ENCODE measurements around the gene BIK. TPM values are rescaled to one million over a fixed set of nuclear protein-coding genes. Genes with fewer than 3 reads are reported as not detected.

Gene BIK
- total RNA-seq, 1 experiment from 2014 or later, result 3.2 TPM

- TF ChIP-seq, protein P1, sequence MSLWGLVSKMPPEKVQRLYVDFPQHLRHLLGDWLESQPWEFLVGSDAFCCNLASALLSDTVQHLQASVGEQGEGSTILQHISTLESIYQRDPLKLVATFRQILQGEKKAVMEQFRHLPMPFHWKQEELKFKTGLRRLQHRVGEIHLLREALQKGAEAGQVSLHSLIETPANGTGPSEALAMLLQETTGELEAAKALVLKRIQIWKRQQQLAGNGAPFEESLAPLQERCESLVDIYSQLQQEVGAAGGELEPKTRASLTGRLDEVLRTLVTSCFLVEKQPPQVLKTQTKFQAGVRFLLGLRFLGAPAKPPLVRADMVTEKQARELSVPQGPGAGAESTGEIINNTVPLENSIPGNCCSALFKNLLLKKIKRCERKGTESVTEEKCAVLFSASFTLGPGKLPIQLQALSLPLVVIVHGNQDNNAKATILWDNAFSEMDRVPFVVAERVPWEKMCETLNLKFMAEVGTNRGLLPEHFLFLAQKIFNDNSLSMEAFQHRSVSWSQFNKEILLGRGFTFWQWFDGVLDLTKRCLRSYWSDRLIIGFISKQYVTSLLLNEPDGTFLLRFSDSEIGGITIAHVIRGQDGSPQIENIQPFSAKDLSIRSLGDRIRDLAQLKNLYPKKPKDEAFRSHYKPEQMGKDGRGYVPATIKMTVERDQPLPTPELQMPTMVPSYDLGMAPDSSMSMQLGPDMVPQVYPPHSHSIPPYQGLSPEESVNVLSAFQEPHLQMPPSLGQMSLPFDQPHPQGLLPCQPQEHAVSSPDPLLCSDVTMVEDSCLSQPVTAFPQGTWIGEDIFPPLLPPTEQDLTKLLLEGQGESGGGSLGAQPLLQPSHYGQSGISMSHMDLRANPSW (CRISPR knock-in tag; conservative IDR thresholded peaks at IDR 0.05; ENCODE audit: low read depth), result no peak
- no peak for TF ChIP-seq ZNF219 (CRISPR knock-in tag; IDR thresholded peaks at IDR 0.05; ENCODE audit: borderline replicate concordance)
- TF ChIP-seq FOXJ3 (CRISPR knock-in tag; IDR thresholded peaks at IDR 0.05; ENCODE audit: borderline replicate concordance), result no peak
- no peak for TF ChIP-seq OVOL2 (CRISPR knock-in tag; IDR thresholded peaks at IDR 0.05; ENCODE audit: borderline replicate concordance)
- TF ChIP-seq, protein P2, sequence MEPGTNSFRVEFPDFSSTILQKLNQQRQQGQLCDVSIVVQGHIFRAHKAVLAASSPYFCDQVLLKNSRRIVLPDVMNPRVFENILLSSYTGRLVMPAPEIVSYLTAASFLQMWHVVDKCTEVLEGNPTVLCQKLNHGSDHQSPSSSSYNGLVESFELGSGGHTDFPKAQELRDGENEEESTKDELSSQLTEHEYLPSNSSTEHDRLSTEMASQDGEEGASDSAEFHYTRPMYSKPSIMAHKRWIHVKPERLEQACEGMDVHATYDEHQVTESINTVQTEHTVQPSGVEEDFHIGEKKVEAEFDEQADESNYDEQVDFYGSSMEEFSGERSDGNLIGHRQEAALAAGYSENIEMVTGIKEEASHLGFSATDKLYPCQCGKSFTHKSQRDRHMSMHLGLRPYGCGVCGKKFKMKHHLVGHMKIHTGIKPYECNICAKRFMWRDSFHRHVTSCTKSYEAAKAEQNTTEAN (CRISPR knock-in tag; IDR thresholded peaks at IDR 0.05), result no peak
- no peak for TF ChIP-seq IRF2 (CRISPR knock-in tag; IDR thresholded peaks at IDR 0.05; ENCODE audit: borderline replicate concordance, low read depth)
- no peak for TF ChIP-seq GABPB1 (CRISPR knock-in tag; IDR thresholded peaks at IDR 0.05)
These were observed 14.1 kb upstream of the BIK start (continued) for GRCh38 chr22:43096420-43096819.

DNA sequence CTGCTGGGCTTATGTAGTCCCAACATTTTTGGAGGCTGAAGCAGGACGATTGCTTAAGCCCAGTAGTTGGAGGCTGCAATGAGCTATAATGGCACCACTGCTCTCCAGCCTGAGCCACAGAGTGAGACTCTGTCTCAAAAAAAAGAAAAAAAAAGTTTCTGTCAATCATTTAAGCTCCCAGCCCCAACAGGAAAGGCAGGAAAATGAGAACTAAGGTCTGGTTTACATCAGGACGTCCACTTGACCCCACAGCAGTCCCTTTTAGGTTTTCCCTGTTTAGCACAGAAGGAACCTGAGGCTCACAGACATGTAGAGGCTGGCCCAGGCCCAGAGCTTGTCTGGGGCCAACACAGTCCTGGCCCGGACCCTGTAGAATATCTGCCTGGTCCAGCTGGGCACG, 12.2 kb upstream of the BIK start:
- Mint-ChIP-seq H3K4me3 (no peak overlapping the region), H3K36me3 (peaks cover 11% of the 10 kb centered on the region), H3K27me3 (ENCODE audit: low read depth) (no peaks in the 10 kb centered on the region; the same call in none of the 2 replicates), H3K27ac (no peak overlapping the region), H3K9me3 (peaks cover 16% of the 10 kb centered on the region), H3K4me1 (0 out of 2 replicates have a peak, but pooled peaks cover 3% of the 10 kb centered on the region)
- TF ChIP-seq SMAD4 (CRISPR knock-in tag; IDR thresholded peaks at IDR 0.05), result no peak
- TF ChIP-seq PRRX2 (CRISPR knock-in tag; IDR thresholded peaks at IDR 0.05), result no peak
- ATAC-seq (no peak), DNase-seq (ENCODE audit: low spot score) (no peak)
- CTCF ChIA-PET, result interaction anchor here (0.8 to 0.9 kb wide), 2 partner anchors 38 to 231 kb away, joined by 3 read pairs; no protein-coding TSS in a partner anchor
- POLR2A ChIA-PET, result no interaction called here

- Mint-ChIP-seq H3K9me3 (peaks cover 16% of the 10 kb centered on the region), H3K4me1 (peaks cover 3% of the 10 kb centered on the region; the same call in 1 of the 2 replicates), H3K27me3 (ENCODE audit: low read depth) (no peaks in the 10 kb centered on the region; the same call in none of the 2 replicates), H3K27ac (no peak overlapping the region), H3K4me3 (no peak overlapping the region), H3K36me3 (peaks cover 11% of the 10 kb centered on the region)
- CTCF ChIA-PET, result interaction anchor here (1.2 kb wide), 1 partner anchor 41 kb away, joined by 3 read pairs; no protein-coding TSS in a partner anchor
- POLR2A ChIA-PET, result no interaction called here
- DNase-seq (ENCODE audit: low spot score) (no peak), ATAC-seq (no peak)
- TF ChIP-seq ETV6 (CRISPR knock-in tag; IDR thresholded peaks at IDR 0.05), result no peak
- no peak for TF ChIP-seq ATF2 (CRISPR knock-in tag; IDR thresholded peaks at IDR 0.05; ENCODE audit: borderline replicate concordance, low read depth)
- no peak for TF ChIP-seq GTF2I (CRISPR knock-in tag; conservative IDR thresholded peaks at IDR 0.05)
- no peak for TF ChIP-seq ZNF512 (CRISPR knock-in tag; IDR thresholded peaks at IDR 0.05; ENCODE audit: borderline replicate concordance)
- TF ChIP-seq, protein P3, sequence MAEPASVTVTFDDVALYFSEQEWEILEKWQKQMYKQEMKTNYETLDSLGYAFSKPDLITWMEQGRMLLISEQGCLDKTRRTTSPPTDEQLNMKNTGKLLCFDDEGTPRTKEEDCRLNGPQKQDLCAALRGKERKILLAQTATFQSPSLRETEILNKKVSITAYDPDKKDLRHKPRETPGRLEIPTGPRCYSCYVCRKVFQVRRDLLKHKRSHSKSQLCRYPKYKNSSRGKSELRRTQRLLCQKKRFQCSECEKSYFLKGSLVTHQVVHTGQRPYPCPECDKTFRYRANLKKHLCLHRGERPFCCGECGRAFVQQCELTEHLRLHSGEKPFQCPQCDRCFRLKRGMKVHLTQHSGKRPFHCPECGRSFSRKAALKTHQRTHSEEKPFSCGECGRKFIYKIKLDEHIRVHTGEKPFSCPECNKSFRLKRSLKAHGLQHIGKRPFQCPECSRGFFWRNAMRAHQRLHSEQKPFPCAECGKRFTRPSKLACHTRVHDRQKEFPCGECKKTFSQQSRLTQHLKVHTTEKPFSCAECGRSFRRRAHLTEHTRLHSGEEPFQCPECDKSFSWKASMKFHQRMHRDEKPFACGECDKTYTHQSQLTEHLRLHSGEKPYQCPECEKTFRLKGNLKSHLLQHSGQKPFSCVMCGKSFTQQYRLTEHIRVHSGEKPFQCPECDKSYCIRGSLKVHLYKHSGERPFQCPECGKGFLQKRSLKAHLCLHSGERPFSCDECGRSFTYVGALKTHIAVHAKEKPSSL (CRISPR knock-in tag; conservative IDR thresholded peaks at IDR 0.05), result no peak
- TF ChIP-seq NR1H2 (CRISPR knock-in tag; IDR thresholded peaks at IDR 0.05), result no peak
- no peak for TF ChIP-seq AFF4 (CRISPR knock-in tag; IDR thresholded peaks at IDR 0.05; ENCODE audit: borderline replicate concordance)
- TF ChIP-seq, protein P4, sequence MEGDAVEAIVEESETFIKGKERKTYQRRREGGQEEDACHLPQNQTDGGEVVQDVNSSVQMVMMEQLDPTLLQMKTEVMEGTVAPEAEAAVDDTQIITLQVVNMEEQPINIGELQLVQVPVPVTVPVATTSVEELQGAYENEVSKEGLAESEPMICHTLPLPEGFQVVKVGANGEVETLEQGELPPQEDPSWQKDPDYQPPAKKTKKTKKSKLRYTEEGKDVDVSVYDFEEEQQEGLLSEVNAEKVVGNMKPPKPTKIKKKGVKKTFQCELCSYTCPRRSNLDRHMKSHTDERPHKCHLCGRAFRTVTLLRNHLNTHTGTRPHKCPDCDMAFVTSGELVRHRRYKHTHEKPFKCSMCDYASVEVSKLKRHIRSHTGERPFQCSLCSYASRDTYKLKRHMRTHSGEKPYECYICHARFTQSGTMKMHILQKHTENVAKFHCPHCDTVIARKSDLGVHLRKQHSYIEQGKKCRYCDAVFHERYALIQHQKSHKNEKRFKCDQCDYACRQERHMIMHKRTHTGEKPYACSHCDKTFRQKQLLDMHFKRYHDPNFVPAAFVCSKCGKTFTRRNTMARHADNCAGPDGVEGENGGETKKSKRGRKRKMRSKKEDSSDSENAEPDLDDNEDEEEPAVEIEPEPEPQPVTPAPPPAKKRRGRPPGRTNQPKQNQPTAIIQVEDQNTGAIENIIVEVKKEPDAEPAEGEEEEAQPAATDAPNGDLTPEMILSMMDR (IDR thresholded peaks at IDR 0.05), result no peak
- no peak for TF ChIP-seq FOXP1 (CRISPR knock-in tag; IDR thresholded peaks at IDR 0.05; ENCODE audit: borderline replicate concordance)
These were observed 11.5 kb upstream of the BIK start for GRCh38 chr22:43099095-43099494.

Measured in WTC11 (cell line).